Uterus (tissue), 4 donors: ENCODE results near the gene HOXB5. TPM values are rescaled to one million over a fixed set of nuclear protein-coding genes. Genes with fewer than 3 reads are reported as not detected.
A peak's percentile ranks its signal among the peaks of the same experiment; 100 is the strongest.

Experiments used
- DNase-seq, 2 donors: peaks; one replicate each; pipeline ENCODE4 v3.0.0-alpha.2; 2019 to 2020
- H3K27ac ChIP-seq, 2 donors: fragments of 200-600 bp; sonication (generic); 1 replicate in 1 of 2; 2 replicates in 1 of 2; pipeline ENCODE4 v1.5.1; 2016 to 2018
- H3K27me3 ChIP-seq, 2 donors: fragments of 200-600 bp; sonication (generic); one replicate each; pipeline ENCODE4 v1.5.1; 2018 to 2019; ENCODE audit warnings: control low read depth in 1 of 2
- H3K36me3 ChIP-seq, 2 donors: fragments of 200-600 bp; sonication (generic); one replicate each; pipeline ENCODE4 v1.5.1; 2019; ENCODE audit warnings: control low read depth in 1 of 2
- H3K4me1 ChIP-seq, 2 donors: fragments of 200-600 bp; sonication (generic); one replicate each; pipeline ENCODE4 v1.5.1; 2018 to 2019; ENCODE audit warnings: control low read depth in 1 of 2
- H3K4me3 ChIP-seq, 2 donors: fragments of 200-600 bp; sonication (generic); 1 replicate in 1 of 2; 2 replicates in 1 of 2; pipeline ENCODE4 v1.5.1; 2018 to 2019; ENCODE audit warnings: mild to moderate bottlenecking in 1 of 2
- H3K9me3 ChIP-seq, 2 donors: fragments of 200-600 bp; sonication (generic); one replicate each; pipeline ENCODE4 v1.5.1; 2019; ENCODE audit warnings: control low read depth in 1 of 2
- CTCF ChIP-seq, 4 experiments: fragments of 200-600 bp in 2 of 4; fragments of 450-650 bp in 2 of 4; sonication (generic) in 2 of 4; IDR thresholded peaks; one replicate each; pipeline ENCODE4 v1.5.1; 2016 to 2019; ENCODE audit warnings: antibody characterized with exemption in 4 of 4, mild to moderate bottlenecking in 2 of 4, moderate library complexity in 1 of 4
- POLR2A ChIP-seq, 2 donors: fragments of 450-650 bp; IDR thresholded peaks; one replicate each; pipeline ENCODE4 v1.6.1; 2016; ENCODE audit warnings: antibody characterized with exemption in 2 of 2, mild to moderate bottlenecking in 1 of 2, moderate library complexity in 1 of 2
- intact Hi-C: fragments of 100-400 bp; cut with DNase I; formaldehyde crosslinking; loops from one replicate; pipeline ENCODE4 v1.15.1; 2023; ENCODE audit warnings: low total_unique reads
- total RNA-seq, 4 donors: library from RNA; depleted of rRNA in 3 of 4; stranded (reverse); fragments of >200 nt in 3 of 4; gene quantifications; one replicate each; pipeline versions ENCODE4 v1.1.0 to v1.2.4, GENCODE V29; 2014 to 2023
- donor health status: DM: yes; HTN: yes; CAD: no.

HOXB5 gene
- total RNA-seq, 4 donors from 2014 or later, result 0.55 to 2.5 (median 0.59) TPM; not detected in 1

- no peaks in the 10 kb centered on the region for H3K9me3 ChIP-seq
- no peak for TF ChIP-seq CTCF (IDR thresholded peaks at IDR 0.05)
- TF ChIP-seq POLR2A (IDR thresholded peaks at IDR 0.05), result no peak
- no peaks in the 10 kb centered on the region for H3K36me3 ChIP-seq
- no peak overlapping the region for H3K4me3 ChIP-seq
- H3K27ac ChIP-seq, result peak overlapping the region; percentile 79 to 87
- intact Hi-C loops, result loop anchor here (2.0 kb wide), 1 partner anchor 95 kb away; no protein-coding TSS in a partner anchor
- DNase-seq, result no peak
- H3K27me3 ChIP-seq, result peaks cover 0 to 49% of the 10 kb centered on the region in 2 donors
- H3K4me1 ChIP-seq, result peaks cover 0 to 6% of the 10 kb centered on the region in 2 donors
Measured at GRCh38 chr17:48588074-48588415, 5.5 kb downstream of the HOXB5 start.

GRCh38 chr17:48587276-48588073, 6.1 kb downstream of the HOXB5 start:
- DNase-seq, result no peak
- Histone ChIP-seq H3K4me1 (peaks cover 0 to 6% of the 10 kb centered on the region in 2 donors), H3K4me3 (no peak overlapping the region), H3K27me3 (peaks cover 0 to 43% of the 10 kb centered on the region in 2 donors), H3K36me3 (no peaks in the 10 kb centered on the region), H3K27ac (peak overlapping the region; percentile 79 to 87), H3K9me3 (no peaks in the 10 kb centered on the region)
- intact Hi-C loops, result loop anchor here (2.0 kb wide), 1 partner anchor 95 kb away; no protein-coding TSS in a partner anchor
- no peak for TF ChIP-seq POLR2A (IDR thresholded peaks at IDR 0.05)
- TF ChIP-seq CTCF (IDR thresholded peaks at IDR 0.05), result no peak

- H3K27me3 ChIP-seq, result peaks cover 0 to 36% of the 10 kb centered on the region in 2 donors
- intact Hi-C loops, result no loop called here
- no peaks in the 10 kb centered on the region for H3K9me3 ChIP-seq
- peak overlapping the region; percentile 79 to 87 for H3K27ac ChIP-seq
- H3K36me3 ChIP-seq, result no peaks in the 10 kb centered on the region
- H3K4me1 ChIP-seq, result peaks cover 0 to 6% of the 10 kb centered on the region in 2 donors
- DNase-seq, result no peak
- TF ChIP-seq POLR2A (IDR thresholded peaks at IDR 0.05) (no peak), CTCF (IDR thresholded peaks at IDR 0.05) (no peak)
- H3K4me3 ChIP-seq, result peak overlapping the region; percentile 48 to 56
Measured at GRCh38 chr17:48586355-48587258, 7.0 kb downstream of the HOXB5 start.

GRCh38 chr17:48584223-48584741, 9.3 kb downstream of the HOXB5 start:
- H3K27me3 ChIP-seq, result peaks cover 0 to 56% of the 10 kb centered on the region in 2 donors
- no peak overlapping the region for H3K4me3 ChIP-seq
- DNase-seq, result no peak

More at GRCh38 chr17:48584223-48584741, 9.3 kb downstream of the HOXB5 start:
- no peaks in the 10 kb centered on the region for H3K9me3 ChIP-seq
- H3K36me3 ChIP-seq, result no peaks in the 10 kb centered on the region
- peaks cover 0 to 6% of the 10 kb centered on the region in 2 donors for H3K4me1 ChIP-seq
- intact Hi-C loops, result no loop called here
- no peak overlapping the region for H3K27ac ChIP-seq
- no peak for TF ChIP-seq CTCF (IDR thresholded peaks at IDR 0.05)
- no peak for TF ChIP-seq POLR2A (IDR thresholded peaks at IDR 0.05)
